Measurements from ENCODE around the gene LAMB4.
"Not testable (repeated sequence)": the region's sequence is repeated elsewhere in the genome, so short reads cannot be mapped to it uniquely, and the experiment has no call there.

LAMB4 gene

DNA sequence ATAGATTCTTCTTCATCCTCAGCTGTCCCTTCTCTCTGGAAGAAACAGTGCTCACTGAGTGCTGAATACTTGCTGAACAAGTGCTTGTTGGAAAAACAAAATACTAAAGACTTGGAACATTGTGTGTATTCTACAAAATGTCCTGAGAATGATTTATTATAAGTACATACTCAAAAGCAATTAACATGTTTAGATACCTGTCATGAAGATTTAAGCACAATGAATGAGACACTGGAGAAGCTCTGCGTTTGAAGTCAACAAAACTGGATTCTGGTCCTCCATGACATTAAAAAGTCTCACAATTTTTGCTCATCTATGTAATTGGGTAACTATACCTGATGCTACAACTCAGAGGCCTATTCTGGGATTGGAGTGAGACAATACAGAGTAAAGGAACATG, 92.4 kb downstream of the LAMB4 start:
- DNase-seq, result no peak

DNA sequence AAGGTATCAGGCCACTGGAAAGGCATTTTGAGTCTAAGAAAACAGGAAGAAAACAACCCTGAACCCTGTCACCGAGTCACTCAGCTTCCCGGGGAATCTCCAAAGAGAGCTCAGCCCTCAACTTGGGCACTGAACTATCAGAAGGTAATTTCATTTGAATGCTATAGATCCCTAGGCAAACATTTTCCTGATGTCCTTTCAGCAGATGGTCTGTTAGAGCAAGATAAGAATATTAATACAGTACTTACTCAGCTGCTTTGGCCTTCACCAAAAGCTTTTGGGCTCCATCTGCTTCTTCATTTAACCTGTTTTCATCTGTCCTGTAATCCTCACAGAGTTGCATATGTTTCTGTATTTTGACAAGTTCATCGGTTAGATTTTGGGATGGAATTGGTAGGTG, 93.0 kb downstream of the LAMB4 start:
- DNase-seq, result no peak

DNA sequence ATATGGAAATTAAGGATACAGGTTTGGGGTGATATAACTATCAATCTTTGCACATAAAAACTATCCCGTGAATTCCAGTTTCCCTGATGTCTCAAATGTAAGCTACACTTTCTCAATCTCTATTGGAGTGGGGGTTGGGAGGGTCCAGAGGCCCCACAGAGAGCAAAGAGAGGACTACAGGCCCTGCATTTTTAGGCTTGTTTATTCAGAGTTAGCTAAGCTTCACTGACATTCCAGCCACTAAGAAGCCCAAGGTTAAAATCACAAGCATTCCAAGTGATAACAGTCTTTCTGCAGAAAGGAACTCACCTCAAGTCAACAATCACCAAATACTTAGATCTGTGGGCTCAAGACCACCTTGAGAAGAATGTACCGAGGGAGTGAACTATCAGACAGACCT, 95.6 kb downstream of the LAMB4 start:
- DNase-seq, result no peak

DNA sequence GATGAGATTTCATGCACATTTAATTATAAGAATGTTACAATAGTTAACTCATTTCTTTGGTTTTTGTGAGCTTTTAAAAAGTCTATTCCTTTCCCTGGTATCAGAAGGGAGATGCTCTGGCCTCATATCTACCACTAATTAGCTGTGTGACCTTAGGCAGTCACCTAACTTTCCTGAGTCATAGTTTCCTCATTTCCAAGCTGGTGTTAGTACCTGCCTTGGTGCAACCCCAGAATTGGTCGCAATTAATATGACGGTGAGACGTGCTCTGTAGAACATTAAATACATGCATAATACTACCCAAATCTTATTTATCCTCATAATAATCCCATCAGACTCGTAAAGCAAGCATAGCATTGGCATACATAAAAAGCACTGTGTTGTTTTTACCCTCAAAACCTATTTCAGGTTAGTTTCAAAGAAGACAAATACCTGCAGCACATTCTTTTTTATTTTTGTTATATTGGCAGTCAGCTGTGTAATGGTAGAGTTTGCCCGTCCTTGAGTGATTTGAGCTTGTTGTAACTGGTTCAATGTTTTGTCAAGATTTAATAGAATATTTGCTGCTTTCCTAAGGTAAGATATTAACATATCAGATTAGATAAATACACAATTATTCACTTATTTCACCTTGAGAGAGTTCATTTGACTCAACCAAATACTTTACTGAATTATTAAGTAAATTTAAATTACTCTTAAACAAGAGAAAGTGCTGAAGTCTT, 96.2 kb downstream of the LAMB4 start:
- no peak for DNase-seq

DNA sequence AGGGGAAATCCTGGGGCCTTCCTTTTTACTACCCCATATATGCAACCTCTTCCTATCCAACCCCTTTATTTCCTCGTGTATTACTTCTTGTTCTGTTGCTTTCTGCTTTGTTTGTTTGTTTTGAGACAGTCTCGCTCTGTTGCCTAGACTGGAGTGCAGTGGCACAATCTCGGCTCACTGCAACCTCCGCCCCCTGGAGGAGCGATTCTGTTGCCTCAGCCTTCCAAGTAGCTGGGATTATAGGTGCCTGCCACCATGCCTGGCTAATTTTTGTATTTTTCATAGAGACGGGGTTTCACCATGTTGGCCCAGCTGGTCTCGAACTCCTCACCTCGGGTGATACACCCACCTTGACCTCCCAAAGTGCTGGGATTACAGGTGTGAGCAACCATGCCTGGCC, 96.9 kb downstream of the LAMB4 start:
- not testable (repeated sequence) for DNase-seq

DNA sequence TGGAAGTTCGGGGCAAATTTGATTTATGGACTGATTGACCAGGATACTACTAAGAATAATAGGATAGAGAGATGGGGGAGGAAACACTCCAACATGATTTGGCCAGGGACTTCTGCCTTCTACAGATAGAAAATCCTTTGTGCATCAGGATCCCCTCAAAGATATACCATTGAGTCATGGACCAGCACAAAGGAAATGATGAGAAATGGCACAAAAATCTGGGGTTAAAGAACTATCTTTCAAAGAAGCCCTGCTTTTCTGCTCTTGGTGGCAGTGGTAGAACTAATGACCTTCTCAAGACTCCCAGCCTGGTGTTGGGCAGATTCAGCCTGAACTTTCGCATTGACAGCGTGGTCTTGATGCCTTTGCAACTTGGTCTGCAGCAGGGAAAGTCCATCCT, 99.6 kb downstream of the LAMB4 start:
- DNase-seq, result no peak

DNA sequence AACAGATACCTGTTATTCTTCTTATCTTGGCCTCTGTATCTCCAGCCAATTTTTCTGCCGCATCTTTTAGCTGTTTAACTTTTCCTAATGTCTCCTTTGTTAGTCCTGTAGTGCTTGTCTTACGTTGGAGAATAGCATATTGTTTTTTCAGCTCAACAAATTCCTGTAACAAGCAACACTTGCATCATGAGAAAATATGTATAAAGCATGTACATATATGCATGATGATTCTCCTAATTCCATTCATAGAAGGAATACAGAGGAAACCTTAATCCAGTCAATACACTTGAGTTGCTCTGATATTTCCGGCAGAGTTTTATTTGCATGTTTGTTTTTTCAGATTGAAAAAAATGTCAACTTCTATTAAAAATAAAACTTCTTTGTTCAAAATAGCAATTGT, 101.1 kb downstream of the LAMB4 start:
- DNase-seq, result no peak

DNA sequence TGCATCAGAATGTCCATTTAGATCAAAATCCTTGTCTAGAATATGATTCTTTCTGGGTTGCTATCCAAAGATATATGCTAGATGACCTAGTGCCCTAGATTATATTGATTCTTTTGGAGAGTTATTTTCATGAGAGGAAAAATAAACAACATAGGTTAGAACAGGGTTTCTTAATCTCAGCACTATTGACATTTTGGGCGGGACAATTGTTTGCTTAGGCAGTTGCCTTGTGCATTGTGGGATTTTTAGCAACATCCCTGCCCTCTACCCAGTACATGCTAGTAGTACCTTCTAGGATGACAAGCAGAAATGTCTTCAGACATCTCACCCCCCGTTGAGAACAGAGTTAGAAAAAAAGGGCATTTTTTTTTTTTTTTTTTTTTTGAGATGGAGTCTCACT, 102.0 kb downstream of the LAMB4 start:
- DNase-seq, result no peak

DNA sequence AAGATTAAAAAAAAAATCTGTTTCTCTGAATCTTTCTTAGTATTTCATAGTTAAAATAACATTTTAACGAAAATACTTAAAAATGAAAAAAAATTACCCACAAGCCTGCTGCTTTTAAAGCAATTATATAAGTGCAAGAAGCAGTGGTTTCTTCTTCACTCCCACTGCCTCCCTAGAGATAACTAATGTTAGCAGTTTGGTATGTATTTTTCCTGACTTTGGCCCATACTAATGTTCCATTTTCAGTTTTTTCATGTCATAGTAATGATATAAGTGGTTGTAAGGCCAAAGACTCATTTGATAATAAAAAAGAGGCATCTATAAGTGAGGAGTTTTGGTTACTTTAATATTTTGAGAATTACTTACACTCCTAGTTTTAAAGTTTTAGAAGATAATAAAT, 102.9 kb downstream of the LAMB4 start:
- DNase-seq, result no peak

DNA sequence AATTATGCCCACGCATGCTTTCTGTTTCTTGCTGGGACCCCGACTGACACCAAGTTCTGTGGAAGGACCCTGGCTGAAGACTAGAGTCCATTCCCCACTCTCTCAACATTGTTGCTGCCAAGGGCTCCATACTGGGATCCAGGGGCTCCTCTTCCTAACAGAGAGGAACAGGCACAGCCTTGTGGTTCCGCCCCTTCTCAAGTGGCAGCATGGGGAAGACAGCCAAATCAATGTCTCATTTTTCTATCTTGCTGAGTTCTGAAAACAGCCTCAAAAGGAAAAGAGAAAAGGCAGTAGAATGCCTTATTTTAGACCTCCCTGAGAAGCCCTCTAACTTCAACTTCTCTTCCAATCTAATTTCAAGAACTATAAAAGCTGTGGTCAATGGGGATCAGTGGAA, 103.5 kb downstream of the LAMB4 start:
- no peak for DNase-seq

DNA sequence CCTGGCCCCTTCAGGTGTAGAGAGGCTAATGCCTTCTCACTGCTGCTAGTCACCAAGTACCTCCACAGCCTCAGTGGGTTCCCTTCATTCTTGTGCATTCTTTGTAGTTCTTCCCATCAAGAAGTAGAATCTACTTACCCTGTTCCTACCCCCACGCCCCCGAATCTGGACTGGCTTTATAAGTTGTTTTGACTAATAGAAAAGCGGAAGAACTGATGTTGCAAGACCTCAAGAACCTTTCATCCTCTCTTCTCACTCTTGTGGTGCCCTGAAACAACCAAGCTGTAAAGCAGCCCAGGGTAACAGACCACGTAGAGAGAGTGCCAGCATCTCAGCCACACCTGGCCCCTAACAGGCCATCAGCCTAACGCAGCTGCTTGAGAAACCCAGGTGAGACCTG, 104.0 kb downstream of the LAMB4 start:
- no peak for DNase-seq

DNA sequence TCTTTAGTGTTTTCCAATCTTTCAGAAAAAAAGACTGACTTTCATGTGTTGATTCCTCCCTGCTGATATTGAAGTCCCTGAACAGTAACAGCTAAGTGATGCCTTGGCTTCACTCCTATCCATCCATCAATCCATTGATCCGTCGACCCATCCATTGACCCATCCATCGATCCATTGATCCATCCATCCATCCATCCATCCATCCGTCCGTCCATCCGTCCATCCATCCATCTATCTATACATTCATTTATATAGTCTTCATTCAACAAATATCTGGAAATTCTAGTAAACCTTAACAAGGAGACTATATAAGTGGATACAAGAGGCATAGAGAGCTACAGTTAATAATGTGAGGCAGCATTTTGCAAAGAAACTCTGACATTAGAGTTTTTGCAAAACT, 105.6 kb downstream of the LAMB4 start:
- DNase-seq, result no peak

DNA sequence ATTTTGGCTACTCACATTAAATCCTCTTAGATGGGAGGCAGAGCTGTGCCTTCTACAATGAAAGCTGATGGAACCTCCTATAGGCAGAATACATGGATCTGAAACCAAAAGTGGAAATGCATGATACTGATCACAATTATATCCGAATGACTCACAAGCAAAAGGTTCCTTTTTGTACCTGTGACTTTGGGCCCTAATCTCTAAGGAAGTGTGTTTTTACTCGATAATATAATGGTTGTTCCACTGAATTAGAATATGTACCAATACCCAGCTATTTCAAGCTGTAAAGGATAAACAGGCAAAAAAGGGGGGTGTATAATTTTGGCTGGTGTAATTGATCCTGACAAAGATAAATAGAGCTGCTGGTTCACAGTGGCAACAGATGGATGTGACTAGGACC, 109.6 kb downstream of the LAMB4 start:
- no peak for DNase-seq

DNA sequence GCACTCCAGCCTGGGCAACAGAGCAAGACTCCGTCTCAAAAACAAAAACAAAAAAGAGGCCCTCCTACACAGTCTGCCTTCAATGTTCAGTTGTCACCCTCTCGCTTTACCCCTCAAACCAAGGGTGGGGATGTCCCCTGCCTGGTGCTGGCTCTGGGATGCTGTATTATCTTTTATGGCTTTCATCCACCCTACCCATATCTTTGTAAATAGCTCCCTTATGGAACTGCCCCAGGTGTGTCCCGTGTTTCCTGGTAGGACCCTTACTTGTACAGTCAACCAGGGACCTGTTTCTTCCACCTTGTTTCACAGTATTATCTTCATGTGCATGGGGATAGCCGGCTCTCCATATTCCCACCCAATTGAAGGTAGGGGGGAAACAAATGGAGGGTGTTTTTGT, 111.5 kb downstream of the LAMB4 start:
- no peak for DNase-seq

DNA sequence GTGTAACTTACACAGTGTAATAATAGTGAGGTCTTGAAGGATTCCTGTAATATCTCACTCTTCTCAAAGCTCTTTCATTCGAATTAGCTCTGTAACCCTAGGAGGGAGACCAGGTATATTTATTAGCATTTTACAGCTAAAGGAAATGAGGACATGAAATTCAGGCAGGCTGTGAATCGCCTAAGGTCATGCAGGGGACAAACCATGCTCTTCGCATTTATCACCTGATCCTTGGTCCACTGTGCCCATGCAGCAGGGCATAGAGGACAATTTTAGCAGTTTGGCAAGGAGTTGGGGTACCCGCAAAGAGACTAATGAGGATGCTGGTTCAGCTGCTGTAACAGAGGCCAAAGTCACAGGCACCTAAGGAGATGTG, 112.4 kb downstream of the LAMB4 start:
- DNase-seq, result no peak

DNA sequence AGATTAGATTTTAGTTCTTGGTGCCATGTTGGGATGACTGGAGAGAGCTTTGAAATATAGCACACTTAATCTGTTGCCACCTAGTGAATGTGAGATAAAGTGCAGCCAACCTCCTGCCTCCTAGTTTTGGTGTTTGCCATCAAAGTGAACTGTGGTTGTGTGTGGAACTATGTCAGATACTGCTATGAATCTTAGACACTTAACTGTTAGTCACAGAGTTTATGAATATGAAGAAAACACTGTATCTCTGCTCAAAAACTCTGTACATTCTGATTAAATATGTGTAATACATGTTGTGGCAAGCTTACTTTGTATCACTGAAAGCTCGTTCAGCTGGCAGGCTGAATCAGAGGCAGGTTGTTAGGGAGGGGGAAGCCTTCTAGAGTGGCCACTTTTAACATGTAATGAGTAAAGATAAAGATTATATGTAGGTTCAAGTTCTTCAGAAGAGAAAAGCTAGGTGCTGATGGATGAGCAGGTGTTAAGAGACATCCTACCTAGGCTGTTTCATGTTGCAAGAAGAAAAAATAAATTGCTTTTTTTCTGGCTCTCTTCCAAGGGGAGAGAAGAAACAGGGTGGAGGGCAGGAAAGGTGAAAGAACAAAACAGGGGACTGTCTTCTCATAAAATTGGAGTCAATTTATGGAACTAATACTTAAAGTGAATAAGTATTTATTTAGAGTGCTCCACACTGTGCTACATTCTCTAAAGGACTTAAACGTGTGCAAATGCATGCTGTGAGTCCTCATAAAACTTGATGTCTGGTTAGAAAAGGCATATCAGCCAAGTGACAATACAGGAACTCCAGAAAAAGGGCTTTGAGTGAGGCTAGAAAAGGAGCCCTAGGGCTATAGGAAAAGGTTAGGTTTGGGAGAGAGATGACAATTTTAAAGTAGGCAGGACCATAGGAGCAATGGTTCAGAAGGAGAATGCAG, 113.1 kb downstream of the LAMB4 start:
- no peak for DNase-seq

DNA sequence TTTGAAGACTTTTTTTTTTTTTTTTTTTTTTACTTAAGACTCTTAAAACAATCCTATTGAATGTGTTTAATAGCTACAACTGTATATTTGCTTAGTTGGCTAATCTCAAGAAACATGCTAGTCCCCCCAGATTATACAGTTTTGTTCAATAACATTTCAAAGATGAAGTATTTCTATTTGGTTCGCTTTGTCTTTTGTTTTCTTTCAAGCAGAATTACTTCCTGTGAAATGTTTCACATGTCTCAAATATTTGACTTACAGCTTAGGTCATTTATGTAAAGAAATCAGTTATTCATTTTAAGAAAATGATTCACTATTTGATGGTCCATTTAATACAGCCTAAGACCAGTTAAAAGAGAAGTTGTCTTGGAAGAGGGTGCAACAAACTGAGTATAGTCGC, 114.4 kb downstream of the LAMB4 start:
- no peak for DNase-seq

DNA sequence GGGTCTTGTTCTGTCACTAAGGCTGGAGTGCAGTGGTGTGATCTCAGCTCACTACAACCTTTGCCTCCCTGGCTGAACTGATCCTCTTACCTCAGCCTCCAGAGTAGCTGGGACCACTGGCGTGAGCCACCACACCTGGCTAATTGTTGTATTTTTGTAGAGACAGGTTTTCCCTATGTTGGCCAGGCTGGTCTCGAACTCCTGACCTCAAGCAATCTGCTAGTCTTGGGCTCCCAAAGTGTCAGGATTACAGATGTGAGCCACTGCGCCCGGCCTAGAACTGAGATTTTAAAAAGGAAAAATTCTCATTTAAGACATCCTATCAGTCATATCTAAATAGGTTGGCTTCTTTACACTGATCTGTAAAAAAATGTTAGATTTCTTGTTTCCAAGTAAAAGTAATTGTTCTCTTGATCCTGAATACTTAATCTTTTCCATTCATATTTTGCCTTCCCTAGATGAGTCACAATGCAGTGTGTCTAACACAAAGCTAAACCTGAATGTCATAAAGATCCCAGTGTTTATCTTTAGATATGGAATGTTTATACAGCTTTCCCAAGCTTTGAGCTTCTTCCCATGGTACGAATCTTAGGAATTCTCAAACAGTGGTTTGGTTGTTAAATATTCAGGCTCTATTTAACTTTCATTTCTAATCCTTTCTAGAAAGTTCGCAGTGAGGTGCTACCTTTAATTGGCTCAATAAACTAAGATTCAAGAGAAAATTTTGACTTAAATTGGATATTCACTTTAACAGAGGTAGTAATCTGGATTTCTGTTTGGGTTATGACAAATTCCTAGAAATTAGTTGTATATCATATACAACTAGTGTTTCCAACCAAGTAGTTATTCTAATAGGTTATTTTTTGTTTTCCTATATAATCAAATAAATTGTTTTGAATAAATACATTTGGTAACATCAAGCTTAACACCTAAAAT, 115.1 kb downstream of the LAMB4 start:
- no peak for DNase-seq

DNA sequence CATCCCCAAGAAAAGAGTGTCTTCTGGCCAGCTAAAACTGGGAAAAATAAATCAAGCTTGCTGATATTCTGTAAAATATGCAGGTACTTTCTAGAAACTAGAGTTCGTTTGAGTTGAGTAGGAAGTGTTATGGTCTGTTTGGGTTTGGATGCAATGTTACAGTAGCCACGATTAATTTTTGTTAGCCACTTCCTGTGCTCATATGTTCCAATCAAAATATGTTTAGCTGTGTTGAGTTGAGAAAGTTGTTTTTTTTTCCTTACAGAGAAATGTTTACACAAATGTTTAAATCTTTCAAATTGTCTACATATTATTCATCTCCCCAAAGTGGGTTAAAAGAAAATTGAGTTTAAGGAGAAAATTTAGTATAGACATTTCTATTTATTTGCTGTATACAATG, 115.9 kb downstream of the LAMB4 start:
- no peak for DNase-seq

DNA sequence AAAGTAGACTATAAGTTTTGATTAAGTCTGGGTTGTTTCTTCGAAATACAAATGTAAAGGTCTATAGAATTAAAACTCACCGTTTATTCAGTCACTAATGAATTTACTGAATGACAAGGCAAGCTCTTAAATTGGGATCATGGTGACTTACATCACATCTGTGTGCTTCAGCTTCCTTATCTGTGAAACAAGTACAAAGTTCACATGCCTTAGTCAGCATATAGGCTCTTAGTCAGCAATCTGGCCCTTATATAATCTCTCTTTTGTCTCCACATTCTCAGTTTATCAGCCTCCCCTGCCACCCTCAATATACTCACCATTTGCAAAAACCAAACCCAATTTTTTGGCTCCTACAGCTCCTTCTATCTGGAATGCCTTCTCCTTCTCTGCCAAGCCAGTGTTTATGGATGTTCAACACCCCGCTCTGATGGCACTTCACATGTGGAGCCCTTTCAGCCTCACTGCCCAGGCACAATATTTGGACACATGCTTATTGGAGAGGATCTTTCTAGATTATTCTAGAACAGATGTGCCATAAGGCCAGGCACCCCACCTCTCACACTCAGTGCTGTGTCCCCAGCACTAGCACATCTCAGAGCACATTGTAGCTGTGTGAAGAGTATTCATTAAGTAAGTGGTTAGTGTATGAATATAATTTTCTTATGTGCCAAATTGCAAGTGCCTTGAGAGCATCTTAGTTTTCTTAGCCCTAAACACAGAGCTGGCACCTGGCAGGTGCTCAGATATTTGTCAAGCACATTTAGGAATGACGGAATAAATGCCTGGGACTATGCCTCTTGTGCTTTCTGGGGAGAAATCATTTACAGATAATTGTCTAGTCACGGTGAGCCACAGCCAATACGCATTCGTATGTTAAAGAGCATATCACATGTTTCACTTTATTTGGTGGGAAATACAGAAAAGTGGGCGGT, 117.4 kb downstream of the LAMB4 start:
- DNase-seq, result no peak

DNA sequence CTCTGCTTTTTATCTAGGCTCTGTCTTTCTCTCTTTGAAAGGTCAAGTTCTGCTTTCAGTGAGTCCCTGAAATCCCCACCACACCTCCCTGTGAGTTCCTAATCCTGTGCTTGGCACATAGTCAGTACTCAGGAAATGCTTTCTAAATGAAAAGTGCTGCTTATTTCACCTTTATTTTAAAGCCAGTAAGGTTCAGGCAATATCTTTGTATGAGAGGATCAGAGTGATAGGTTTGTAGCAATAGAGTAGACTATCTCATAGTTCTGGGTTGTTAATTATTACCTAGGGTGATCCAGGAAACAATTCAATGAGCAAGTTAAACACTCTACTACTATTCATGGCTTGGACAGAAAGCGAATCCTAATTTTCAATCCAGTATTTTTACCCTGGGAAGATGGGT, 119.8 kb downstream of the LAMB4 start:
- no peak for DNase-seq

DNA sequence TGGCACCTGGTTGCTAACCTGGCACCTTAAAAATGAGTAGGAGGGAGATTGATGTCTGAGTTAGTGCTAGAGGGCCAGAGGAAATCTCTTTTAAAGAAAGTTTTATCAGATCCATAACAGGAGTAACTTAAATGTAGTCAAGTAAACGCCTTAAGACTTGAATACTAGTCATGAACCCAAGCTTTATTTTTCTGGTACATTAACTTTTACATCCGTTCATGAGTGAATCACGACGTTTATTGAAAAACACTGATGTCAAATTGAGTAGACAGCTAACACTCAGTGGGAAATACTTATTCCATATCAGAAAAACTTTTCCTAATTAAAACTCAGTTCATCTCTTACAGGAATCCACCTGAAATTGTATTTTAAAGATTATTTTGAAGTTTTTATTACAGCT, 120.3 kb downstream of the LAMB4 start:
- DNase-seq, result no peak

Data from CD4-positive, alpha-beta T cell treated with Interleukin-10 for 1 hour (primary cell).